HL-60 (cell line): ENCODE results near the gene CHEK1.

Source experiments
- CTCF ChIP-seq: IDR thresholded peaks from one replicate; pipeline ENCODE4 v1.5.1; 2011; ENCODE audit warnings: low read length, control low read depth, inconsistent platforms; ENCODE audit not compliant: insufficient read depth
- GABPA ChIP-seq: IDR thresholded peaks from 2 replicates; pipeline ENCODE4 v1.6.1; 2012; ENCODE audit warnings: low read depth
- POLR2AphosphoS5 ChIP-seq: IDR thresholded peaks from 2 replicates; pipeline ENCODE4 v1.6.1; 2012; ENCODE audit warnings: low read depth
- SPI1 ChIP-seq: IDR thresholded peaks from 2 replicates; pipeline ENCODE4 v1.6.1; 2012; ENCODE audit warnings: low read depth, mild to moderate bottlenecking, borderline replicate concordance

- TF ChIP-seq GABPA = no peak
- TF ChIP-seq CTCF = no peak
- no peak for TF ChIP-seq SPI1
- TF ChIP-seq POLR2AphosphoS5 = no peak
Measured at GRCh38 chr11:125638315-125638714, 13.4 kb downstream of the CHEK1 start.
